SK-N-MC (cell line): Measurements from ENCODE around the gene KIAA1328.

Source experiments
- EZH2 ChIP-seq: fragments of 200-600 bp; sonication (generic); IDR thresholded peaks from one replicate; pipeline ENCODE4 v1.6.1; 2017; ENCODE audit warnings: antibody characterized with exemption
- FOXP2 ChIP-seq: optimal IDR thresholded peaks from 2 replicates; pipeline ENCODE3; 2011; ENCODE audit warnings: mild to moderate bottlenecking, moderate library complexity; ENCODE audit not compliant: insufficient read depth; ENCODE audit errors: extremely low read length, control extremely low read depth
- POLR2AphosphoS5 ChIP-seq: IDR thresholded peaks from 2 replicates; pipeline ENCODE4 v1.6.1; 2012; ENCODE audit warnings: mild to moderate bottlenecking, low read depth, low read length, borderline replicate concordance

DNA sequence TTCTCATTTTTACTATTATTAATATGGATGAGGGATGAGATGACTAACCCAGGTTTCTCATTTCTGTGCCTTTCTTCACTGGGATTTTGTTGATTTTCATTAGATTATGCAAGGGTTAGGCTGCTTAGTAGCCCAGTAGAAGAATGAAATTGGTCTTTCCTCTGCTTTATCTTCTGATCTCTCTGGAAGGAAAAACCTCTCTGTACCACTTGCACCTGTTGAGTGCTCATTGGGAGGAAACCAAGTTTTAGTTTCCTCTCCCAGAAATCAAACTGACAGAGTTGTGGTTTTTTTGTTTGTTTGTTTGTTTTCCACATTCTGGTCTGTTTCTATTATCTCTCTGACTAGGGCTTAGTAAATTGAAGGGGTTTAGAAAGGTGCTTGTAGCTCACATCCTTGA lies 60.8 kb downstream of the KIAA1328 start:
- TF ChIP-seq POLR2AphosphoS5 = no peak
- no peak for TF ChIP-seq EZH2
- no peak for TF ChIP-seq FOXP2
